HEK293 (cell line): ENCODE measurements around the gene NANOS2.

Experiments
- CTCF ChIP-seq: fragments of 450-650 bp; formaldehyde crosslinking; IDR thresholded peaks from 2 replicates; pipeline ENCODE4 v1.5.1; 2016; ENCODE audit warnings: missing biosample characterization, missing genetic modification characterization
- KLF7 ChIP-seq: fragments of 450-650 bp; formaldehyde crosslinking; IDR thresholded peaks from 2 replicates; pipeline ENCODE4 v1.5.1; 2016; ENCODE audit warnings: missing biosample characterization, missing genetic modification characterization, borderline replicate concordance

GRCh38 chr19:45953676-45954075 is 39.1 kb upstream of the NANOS2 start:
- no peak for TF ChIP-seq CTCF
- no peak for TF ChIP-seq KLF7
